GM19099 (cell line): Measurements from ENCODE around the gene PHF13.

Source experiments
- POLR2A ChIP-seq: IDR thresholded peaks from 3 replicates; pipeline ENCODE4 v1.6.1; 2011; ENCODE audit warnings: low read depth; ENCODE audit not compliant: insufficient read length; ENCODE audit errors: extremely low read depth

Gene PHF13

DNA sequence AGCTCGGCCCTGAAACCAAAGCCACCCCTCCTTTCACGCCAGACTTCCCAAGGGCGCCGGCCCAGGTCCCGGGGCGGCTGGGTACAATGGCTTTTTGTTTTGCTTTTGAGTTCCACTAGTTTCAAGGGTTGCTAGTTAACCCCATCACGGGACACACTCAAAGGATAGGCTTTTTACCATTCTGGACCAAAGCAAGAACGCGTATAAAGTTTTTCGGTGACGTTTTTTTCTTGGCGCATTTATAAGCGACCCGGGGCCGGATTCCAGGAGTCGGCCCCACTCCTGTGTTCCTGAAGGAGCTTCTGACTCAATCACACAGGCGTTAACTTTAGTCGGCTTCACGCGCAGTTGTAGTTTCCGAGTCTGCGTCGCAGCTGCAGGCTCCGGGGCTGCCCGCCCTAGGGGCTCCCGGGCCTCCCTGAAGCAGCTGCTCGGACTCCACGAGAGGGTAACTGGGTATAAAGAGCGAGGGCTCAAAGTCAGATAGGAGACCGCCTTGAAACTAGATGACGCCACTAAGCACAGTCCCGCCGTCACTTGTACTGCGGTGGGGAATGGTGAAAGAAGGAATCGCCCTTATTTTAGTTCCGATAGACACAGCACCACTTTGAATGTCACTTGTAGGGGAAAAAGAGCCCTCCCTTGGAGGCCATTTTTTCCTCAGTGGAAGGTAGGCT, 10.2 kb upstream of the PHF13 start:
- no peak for TF ChIP-seq POLR2A

DNA sequence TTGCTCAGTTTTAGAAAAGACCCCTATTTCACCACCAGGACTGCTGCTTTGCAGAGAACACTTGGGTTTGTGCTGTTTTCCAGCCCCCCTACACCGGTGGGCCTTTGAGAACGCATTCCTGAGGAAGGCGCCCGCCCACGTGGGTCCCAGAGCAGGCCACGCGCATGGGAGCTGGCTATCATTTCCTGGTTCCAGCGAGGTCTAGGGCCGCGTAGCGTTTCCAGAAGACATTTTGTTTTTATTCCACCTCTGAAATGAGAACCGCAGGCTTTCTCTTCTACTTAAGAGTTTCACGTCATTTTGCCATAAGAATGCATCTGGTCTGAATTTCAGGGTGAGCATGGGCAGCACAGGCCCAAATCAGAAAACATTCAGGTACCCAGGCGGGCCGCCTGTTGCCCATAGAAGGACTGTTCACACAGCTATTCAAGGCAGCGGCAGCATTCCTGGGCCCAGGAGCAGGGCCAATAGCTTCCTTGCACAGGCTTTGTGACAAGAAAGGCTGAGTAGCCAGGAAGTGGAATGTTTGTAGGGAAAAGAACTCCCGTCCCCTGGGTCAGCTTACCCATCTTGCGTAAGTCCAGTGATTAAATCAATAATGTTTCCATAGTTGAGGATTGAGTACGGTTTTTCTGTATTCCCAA, 9.5 kb upstream of the PHF13 start:
- TF ChIP-seq POLR2A: no peak

DNA sequence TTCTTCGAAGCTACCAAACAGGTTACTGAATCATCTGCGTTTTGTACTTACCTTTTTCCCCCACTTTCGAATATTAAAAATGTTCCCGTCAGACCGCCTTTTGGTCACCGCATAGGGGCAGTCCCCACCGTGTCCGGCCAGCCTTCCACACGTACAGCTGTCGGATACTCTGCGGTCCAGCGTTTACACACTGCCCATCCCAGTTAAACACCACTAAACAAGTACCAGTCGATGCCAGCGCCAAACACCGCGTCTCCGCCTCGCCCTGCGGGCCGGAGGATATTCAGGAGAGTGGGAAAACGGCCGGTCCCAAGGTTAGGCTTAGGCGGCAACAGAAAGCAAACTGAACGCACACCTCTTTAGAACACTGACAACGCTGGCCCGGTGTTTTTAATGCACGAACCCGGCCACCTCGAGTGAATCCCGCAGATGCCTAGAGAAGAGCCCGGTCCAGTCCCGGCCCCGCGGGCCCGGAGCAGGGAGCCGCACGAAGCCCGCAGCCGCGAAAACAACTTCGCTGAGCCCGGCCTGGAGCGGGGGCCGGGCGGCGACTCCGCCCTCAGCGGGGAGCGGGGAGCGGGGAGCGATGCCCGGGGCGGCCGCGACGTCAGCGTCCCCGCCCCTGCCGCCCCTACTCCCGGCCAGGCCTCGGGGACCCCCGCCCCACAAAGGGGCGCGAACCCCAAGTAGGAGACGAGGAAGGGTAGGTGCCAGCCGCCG, 730 bp upstream of the PHF13 start:
- no peak for TF ChIP-seq POLR2A

DNA sequence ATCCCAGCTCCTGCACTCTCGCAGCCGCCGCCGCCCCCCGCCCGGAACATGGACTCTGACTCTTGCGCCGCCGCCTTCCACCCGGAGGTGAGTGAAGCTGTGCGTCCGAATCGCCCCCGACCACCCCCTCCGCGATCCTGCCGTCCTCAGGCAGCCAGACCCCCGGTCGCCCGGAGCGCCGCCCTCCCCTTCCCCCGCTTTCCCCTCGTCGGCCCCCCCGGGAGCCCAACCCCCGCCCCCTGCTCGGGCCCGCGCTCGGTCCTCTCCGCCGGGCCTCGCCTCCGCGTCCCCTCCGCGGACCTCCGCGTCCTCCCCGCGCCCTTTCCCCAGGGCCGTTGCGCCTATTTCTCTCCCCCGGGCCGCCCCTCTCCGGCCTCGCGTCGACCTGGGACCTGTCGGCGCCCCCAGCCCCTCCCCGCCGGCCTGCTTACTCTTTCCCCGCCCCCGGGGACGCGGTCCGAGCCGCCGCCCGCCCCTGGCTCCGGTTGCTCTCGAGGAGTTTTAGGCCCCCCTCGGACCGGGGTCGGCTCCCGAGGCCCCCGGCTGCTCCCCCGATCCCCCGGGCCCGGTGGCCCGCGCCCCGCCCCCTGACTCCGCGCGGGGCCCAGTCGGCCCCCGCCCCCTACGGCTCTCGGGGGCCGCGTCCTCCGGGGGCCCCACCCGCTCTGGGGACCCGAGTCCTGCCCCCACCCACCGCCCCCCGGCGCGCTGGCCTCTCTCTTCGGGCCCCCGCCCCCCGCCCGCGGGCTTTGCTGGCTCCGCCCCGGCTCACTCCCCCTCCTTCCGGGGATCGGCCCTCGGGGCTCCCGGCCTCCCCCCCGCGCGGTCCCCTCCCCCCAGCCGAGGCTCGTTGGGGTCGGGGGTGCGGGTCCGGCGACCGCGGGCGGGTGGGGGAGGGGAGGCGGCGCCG, 743 bp downstream of the PHF13 start:
- no peak for TF ChIP-seq POLR2A

DNA sequence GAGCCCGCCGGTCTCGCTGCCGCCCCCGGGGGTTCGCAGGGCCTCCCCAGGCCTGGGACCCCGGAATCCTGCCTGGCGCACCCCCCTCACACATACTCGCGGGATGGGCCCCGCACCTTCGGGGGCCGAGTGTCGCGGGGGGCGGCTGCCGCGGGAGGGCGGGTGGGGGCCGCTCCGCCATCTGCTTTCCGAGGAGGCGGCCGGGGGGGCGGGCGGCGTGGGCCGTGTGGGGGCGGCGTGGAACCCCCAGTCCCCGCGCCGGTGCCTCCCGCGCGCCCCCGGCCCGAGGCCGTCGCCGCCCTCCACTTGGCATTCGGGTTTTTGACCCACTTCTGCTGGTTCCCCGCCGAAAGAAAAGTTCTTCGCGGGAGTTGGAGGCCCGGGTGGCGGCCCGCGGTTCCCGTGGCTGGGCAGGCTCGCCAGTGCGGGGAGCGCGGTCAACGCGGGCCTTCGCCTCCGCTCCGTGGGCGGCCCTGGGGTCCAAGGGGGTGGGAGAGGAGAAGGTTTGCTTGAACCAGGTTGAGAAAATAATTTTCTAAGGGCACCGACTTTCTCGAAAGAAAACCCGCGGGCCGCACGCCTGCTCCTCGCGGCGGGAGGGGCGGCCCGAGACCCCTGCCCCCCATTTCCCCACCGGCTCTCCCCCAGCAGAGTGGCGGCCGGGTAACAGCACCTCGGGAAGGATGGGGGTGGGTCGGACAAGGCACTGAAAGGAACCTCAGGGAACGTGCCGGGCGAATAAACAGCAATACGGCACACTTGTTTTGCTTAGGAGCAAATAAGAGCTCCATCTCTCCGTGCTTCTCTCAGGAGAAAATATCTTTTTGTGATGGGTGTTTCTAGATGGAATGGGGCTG, 1.6 kb downstream of the PHF13 start:
- no peak for TF ChIP-seq POLR2A

DNA sequence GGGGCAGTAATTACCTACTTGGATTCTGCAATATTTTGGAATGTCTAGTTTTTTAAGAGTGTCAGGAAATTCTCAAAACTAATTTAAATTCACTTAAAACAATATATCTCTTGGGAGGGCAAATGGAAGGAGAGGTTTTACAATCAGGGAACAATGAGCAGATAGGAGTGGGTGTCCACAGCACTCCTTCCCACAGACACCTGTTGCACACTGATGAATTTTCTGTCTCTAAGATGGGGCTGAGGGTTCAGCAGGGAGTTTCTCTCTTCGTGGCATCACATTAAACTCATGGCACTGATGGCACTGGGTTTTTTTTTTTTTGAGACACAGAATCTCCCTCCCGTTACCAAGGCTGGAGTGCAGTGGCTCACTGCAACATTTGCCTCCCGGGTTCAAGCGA, 5.5 kb downstream of the PHF13 start:
- no peak for TF ChIP-seq POLR2A

DNA sequence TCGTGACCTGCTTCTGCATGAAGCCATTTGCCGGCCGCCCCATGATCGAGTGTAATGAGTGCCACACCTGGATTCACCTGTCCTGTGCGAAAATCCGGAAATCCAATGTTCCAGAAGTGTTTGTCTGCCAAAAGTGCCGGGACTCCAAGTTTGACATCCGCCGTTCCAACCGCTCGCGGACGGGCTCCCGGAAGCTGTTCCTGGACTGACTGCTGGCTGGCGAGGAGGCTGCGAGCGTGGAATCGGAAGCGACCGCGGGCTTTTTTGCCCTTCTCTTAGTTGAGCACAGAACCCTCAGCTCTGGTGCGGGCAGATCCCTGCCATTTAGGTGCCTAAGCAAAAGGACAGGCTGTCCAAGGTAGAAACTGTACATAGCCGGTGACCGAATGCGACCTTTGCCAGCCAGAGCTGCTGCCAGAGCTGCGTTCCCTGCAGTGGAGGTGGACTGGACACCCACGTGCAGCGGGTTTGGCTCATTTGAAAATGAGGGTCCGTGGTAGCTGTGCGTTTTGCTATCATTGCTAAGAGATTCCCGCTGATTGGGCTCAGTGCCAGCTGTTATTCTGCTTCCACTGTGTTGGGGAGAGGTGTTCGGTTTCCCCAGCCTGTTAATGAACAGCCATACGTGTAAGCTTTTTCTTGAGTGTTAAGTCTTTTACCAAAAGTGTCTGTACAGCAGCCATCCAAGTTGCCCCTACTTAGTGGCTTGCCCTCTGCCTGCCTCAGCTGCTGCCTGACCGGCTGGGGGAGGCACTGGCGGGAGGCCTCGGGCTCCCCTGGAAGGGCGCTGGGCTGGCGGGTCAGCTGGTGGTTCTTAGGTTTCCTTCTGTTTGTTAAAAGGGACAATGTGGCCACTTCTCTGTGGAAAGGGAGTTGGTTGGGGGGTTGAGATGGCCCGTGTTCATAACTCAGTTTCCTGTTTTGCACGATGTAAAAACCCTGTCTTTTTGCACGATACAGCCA, 8.2 kb downstream of the PHF13 start:
- TF ChIP-seq POLR2A: no peak

DNA sequence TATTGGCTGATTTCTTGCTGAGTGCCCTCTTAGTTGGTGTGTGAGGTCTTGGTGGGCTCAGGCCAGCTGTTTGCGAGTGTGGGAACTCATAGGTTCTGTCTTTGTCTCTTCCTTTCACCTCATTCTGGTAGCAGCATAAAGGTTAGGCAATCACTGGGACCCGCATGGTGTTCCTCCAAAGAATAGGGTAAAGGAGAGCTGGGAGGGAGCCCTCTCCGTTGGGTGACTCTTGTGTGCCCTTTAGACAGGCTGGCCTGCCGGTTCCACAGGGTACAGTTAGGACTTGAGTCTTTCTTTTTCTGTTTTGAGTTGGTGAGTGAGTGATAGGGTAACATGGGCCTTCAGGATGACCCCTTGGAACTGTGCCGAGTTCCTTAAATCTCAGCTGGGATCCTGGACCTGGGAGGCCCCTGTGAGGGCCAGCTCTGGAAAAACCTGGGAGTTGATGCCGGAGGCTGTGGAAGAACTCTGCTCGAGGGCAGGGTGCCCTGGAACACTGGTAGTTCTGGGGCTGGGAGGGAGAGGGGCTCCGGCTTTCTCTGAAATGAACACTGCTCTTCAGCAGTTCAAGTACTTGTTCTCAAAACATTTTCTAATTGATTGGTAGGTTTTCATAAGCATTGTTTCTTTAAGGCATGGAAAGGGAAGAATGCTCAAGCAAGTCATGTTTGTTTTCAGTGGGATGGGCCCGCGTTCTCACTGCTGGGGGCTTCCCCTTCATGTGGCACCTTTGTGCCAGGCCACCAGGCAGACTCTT, 9.0 kb downstream of the PHF13 start:
- no peak for TF ChIP-seq POLR2A

DNA sequence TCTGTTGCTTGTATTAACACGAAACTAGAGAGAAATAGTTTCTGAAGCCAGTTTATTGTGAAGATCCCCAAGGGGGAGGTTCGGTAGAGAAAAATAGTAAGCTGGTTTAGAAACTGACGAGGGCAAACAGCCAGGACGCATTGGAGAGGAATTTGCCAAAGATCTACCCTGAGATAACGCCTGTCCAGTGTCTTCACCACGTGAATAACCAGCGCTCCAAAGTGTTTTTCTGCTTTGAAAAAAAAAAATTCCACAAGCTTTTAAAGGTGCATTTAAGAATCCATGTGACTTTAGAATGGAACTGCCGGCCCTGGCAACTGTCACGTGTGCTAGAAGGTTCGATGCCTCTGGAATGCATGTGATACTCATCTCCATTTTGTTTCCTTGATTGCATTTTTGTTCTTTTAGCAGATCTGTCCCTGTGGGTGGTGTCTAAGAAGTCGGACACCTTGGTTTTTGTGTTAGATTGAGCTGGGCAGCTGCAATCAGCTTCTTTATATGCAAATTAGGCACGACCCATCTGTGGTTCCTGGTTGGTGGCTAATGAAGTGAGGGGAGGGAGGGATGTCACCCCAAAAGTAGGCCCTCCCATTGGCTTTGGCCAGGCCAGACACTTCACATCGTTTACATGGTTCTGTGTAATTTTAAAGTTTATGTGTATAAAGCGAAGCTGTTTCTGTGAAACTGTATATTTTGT, 9.9 kb downstream of the PHF13 start:
- no peak for TF ChIP-seq POLR2A

DNA sequence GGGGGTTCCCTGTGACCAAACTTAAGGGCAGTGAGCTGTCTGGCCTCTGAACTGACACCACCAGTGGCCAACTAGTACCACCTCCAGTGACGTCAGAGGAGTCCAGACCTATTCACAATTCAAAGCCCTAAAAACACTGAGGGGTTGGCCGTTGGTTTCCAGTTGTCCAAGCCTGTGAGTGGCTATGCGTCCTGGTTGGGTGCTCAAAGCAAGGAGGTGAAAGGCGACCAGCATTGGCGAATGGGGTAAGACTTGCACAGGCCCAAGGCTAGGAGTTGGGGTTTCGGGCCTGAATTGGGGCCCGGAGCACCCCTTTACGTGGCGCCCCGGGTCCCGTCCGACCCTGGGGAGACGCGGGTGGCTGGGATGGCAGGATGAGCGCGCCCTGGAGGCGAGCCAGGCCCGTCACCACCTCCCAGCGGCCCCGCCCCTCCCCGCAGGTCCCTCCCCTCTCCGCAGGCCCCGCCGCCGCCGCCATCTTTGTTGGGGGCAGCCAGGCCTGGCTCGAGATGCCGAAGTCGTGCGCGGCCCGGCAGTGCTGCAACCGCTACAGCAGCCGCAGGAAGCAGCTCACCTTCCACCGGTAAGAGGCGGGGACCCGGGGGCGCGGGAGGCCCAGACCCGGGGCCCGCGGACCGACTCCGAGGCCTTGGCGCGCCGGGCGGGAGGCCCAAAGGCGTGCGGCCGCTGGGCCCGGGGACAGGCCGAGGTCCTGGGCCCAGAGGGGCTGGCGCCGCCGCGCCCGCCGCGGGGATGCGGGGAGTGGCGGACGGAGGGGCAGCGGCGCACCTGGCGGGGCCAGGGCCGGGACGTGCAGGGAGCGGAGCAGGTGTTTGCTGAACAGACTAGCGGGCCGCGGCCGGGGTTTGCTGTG, 11.4 kb downstream of the PHF13 start, which contains the start of gene THAP3:
Gene THAP3 (plus strand): TSS at position 159 of the 874 bp plus-strand sequence. CDS start 351 bp downstream, at position 510.
- TF ChIP-seq POLR2A: peak; percentile 43

DNA sequence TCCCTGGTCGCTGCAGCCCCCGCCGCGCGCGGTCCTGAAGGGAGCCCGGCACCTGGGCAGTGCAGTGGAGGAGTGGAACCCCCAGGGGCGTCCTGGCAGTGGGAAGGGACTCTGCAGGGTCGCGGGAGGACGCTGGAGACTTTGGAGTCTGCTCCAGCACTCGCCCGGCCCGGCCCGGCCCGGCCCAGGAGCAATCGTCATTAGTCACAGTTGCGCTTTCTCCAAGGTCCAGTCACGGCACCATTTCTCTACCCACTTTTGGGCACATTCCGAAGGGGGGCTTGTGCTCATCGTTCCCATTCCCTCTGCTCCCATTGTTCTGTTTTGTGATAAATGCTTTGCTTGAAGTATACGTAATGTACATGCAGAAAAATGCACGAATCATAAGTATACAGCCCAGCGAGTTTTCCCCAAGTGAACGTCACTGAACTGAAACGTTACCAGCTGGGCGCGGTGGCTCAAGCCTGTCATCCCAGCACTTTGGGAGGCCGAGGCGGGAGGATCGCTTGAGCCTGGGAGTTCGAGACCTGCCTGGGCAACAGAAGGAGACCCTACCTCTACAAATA, 12.1 kb downstream of the PHF13 start:
- TF ChIP-seq POLR2A: no peak

DNA sequence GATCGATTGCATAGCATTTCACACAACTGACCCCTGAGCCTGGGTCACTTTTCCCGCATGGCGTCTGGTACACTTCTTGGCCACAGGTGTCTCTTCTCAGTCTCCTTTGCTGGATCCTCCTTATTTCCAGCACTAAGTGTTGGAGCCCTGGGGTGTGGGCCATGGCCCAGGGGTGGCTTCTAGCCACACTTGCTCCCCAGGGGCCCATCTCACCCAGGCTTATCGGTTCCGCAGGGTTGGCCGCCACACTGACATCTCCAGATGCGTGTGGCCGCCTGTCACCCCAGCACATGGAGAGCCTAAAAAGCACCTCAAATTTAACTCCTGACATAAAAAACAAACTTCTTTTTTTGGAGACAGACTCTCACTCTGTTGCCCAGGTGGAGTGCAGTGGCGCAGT, 13.5 kb downstream of the PHF13 start:
- no peak for TF ChIP-seq POLR2A
